HG03135 (cell line): ENCODE measurements around the gene TBL1Y.
"Not testable (repeated sequence)": the region's sequence is repeated elsewhere in the genome, so short reads cannot be mapped to it uniquely, and the experiment has no call there.

Source experiments
- ATAC-seq: cut with Tn5 transposase; IDR thresholded peaks from one replicate; pipeline ENCODE4 v1.9.1; 2021; ENCODE audit warnings: mild to moderate bottlenecking, moderate library complexity; ENCODE audit not compliant: unreplicated experiment

TBL1Y gene

DNA sequence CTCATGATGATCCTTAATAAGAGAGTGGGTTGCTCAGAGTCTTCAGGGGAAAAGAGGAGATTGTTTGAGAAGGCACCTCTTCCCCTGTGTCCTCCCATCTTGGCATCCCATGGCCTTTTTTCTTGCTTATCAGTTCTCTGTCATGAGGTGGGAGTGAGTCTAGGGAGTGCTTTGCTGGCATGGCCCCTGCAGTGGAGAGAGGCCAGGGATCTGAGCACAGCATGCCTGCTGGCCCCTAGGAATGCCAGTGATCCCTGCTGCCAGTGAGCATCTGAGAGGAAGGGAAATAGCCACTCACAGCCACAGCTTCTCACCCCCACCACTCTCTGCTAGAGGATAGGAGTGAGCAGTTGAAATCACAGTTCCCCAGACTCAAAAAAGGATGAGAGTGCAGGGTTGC is 168.2 kb downstream of the TBL1Y start:
- no peak for ATAC-seq

DNA sequence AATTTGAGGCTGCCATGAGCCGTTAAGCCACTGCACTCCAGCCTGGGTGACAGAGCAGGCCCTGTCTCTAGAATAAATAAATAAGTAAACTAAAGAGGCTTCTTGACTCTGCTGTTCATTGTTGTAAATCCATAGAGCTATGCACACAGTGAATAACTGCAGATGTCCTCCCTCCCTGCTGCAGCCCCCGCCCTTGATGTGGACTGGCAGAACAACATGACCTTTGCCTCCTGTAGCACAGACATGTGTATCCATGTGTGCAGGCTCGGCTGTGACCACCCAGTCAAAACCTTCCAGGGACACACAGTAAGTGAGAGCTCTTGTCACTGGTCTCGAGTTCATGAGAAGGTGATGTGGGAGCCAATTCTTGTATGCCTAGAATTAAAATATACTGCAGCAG is 170.1 kb downstream of the TBL1Y start:
- not testable (repeated sequence) for ATAC-seq

DNA sequence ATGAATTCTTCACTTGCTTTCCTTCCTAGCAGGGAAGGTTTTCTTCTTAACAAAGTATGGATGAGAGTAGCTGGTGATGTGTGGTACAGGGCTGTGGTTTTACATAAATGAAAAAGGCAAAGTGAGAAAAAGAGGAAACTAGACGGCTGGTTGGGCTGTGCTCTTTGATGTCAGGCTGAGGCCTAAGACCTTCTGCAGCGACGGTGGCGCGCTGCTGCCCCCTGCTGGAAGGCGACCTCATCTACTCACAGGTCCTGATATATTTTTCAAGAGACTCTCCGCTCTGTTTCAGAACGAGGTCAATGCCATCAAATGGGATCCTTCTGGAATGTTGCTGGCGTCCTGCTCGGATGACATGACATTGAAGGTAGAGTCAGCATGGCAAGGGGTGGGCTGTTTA is 175.1 kb downstream of the TBL1Y start:
- no peak for ATAC-seq

DNA sequence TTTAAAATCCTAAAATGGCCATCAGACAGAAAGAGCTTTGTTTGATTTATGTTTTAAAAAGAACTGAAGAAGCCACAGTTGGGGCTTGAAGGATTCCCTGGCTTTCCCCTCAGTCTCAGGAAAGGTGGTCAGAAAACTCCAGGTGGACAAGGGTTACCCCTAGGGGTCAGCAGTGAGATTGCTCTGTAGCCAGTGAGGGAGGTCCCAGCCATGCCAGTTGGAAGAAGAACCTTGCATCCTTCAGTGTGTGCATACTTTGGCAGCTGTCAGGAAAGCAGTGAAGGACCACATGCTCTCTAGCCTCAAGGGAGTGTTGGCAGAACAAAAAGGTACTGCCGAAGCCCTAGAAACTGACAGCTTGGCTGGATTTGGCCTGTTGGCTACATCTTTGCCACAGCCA is 182.3 kb downstream of the TBL1Y start:
- ATAC-seq: no peak

DNA sequence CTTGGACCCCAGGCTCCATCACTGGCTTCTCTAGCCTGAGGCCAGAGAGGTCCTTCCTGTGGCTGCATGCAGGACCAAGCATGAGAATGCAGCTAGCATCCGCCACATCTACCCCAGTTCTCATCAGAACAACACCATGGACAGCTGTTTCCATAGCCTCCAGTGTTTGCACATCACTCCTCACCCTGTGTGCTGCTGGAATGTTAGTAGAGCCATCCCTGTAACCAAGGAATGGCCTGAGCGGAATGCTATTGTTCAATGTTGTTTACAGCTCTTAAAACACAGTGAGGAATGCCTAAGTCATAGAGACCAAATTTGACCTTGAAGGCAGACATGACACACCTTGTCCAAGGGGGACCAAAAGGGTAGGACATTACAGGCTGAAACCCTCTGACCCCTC is 183.9 kb downstream of the TBL1Y start:
- no peak for ATAC-seq

DNA sequence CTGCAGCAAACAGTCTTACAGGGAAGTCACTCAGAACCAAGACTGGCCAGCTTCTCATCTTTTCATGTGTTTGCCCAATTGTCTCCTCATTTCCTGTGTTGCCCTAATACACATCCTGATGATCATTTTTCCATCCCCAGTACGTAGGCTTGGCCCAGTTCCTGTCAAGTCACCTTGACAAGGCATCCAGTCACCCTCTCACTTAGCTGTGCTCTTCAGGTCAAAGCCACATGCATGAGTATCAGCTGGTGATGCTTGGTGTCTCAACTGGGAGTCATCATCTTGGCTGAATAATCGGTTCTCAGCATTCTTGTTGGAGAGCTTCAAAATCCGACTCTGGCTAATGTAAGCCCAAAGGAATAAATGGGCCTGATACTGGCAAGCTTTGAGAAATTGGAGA is 186.5 kb downstream of the TBL1Y start:
- ATAC-seq: no peak

DNA sequence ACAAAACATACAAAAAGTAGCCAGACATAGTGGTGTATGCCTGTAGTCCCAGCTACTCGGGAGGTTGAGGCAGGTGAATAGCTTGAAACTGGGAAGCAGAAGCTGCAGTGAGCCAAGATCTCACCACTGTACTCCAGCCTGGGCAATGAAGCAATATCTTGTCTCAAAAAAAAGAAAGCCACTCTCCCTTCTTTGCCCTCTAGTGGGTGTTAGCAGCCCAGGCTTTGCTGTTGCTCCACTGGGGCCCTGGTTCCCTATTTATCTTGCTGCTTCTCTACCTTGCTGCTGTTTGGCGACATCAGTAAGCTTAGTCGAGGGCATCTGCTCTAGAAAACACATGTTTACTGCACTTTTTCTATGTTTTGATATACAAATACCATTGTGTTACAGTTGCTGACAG is 189.2 kb downstream of the TBL1Y start:
- no peak for ATAC-seq

DNA sequence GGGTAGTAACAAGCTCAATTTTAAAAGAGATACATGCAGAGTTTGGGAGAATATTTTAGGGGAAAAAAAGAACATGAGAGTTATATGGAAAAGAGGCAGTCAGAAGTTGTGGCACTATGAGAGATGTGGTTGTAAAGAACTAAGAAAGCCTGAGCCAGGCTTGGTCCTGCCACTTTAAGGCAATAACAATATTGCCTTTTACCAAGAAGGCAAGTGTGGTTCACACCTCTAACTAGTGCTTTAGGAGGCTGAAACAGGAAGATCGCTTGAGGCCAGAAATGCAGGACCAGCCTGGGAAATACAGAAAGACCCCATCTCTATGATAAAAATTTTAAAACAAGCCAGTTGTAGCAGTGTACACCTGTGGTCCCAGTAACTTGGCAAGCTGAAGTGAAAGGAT is 192.2 kb downstream of the TBL1Y start:
- no peak for ATAC-seq

DNA sequence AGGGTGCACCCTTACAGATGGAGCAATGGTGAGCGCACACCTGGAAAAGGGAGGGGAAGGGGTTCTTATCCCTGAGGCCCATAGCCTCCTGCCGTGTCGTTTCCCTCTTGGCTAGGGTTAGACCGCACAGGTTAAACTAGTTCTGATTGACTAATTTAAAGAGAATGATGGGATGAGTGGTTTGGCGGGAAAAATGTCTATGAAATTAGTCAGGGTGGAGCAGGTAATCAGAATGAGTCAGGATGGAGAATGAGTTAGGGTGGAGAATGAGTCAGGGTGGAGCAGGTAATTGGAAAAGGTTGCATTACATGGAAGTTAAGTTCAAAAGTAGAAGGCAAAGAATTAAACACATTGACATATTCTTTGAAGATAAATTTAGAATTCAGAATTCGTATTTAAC is 196.7 kb downstream of the TBL1Y start:
- ATAC-seq: no peak

DNA sequence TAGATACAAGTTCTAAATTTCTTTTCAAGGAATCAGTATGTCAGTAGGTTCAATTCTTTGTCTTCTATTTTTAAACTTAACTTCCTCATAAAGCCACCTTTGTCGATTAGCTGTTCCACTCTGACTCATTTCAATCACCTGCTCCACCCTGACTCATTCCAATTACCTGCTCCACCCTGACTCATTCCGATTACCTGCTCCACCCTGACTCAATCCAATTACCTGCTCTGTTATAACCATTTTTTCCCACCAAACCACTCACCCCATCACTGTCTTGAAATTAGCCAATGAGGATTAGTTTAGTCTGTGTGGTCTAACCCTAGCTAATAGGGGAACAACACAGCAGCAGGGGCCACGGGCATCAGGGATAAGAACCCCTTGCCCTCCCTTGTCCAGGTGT is 199.6 kb downstream of the TBL1Y start:
- no peak for ATAC-seq

DNA sequence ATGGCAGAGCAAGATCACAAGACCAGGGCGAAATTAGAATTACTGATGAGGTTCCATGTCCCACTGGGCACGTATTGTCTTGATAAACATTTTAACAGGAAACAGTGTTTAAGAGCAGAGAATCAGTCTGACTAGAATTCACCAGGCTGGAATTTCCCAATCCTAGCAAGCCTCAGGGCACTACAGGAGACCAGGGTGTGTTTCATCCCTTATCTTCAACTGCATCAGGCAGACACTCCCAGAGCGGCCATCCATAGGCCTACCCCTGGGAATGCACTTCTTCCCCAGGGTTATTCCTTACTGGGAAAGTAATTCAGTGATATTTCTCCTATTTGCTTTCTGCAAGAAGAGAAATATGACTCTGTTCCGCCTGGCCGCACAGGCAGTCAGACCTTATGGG is 205.4 kb downstream of the TBL1Y start:
- ATAC-seq: no peak

DNA sequence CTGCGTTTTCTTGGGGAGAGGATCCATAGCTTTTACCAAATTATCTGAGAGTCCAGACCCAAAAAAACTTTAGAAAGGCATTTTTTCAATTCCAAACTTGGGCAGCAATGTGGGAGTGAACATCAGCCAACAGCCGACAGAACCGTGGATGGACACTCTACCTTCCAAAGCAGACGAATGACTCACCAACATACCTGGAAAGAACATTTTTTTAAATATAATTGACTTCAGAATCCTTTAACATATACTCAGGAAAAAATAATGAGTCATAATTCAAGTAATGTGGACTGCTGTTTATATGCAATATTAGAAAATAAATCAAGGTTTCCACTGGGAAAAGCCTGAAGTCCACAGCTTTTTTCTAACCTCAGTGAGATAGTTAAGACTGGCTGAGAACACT is 211.7 kb downstream of the TBL1Y start:
- no peak for ATAC-seq

DNA sequence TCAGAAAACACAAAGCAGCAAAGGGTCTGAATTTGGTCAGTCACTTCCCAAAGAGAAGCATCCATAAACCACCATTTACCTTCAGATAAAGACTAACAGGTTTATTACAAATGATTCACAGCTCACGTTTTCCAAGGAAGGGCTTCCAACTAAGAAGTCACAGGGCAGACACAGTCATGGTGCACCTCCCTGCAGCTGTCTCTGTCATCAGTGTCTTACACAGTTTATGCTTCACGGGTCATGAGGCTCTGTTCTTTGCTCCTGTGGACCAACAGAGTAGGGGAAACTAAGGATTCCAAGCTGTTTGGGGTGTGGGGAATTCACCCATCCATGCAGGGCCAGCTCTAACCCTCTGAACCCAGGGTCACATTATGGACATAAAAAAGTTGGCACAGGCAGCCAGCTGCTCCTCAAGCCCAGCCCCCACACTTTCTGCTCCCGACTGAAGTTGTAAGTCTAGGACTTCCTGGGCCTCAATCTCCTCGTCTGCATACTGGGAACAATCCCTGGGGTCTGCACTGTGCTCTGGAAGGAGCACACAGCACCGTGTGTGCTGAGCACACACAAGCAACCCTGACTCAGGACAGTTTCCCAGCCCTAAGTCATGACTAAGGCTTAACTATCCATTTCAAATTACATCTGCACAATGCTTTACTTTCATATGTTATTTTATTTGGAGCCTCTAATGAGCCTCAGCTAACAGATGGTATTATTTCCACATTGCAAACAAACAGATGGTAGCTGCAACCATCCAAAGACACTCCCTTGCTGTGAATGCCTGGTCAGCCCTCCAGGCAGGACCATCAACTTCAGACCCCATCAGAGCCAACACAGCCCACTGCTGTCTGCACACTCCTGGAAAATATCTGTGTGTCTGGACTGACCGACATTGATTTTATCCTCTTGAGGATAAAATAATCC is 214.9 kb downstream of the TBL1Y start:
- ATAC-seq: no peak

DNA sequence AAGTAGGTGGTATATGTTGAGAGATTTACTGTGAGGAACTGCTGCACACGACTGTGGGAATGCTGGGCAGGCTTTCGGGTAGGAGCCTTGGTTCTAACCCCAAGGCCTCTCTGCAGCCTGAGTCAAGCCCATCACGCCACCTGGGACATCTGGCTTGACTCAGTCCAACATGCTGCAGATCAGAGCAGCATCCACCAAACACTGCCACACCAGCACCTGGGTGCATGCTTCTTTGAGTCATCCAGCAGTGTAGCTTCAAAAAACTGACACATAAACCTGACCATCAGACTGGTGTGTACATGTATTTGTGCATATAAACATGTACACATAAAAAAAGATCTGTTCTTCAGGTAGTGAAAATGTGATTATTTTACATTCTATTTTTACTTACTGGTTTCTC is 217.7 kb downstream of the TBL1Y start:
- no peak for ATAC-seq
